HG03575 (cell line): Measurements from ENCODE around the gene PACSIN1.

Experiments
- ATAC-seq: cut with Tn5 transposase; IDR thresholded peaks from one replicate; pipeline ENCODE4 v1.9.1; 2021; ENCODE audit not compliant: unreplicated experiment, insufficient number of reproducible peaks, low FRiP score; ENCODE audit errors: extremely low read depth

PACSIN1 gene

GRCh38 chr6:34553750-34554149 lies 87.9 kb downstream of the PACSIN1 start:
- ATAC-seq: no peak

GRCh38 chr6:34554291-34555006 lies 88.6 kb downstream of the PACSIN1 start:
- no peak for ATAC-seq

- ATAC-seq: no peak
Measured at GRCh38 chr6:34555007-34555322, 89.1 kb downstream of the PACSIN1 start.

- ATAC-seq: no peak
Measured at GRCh38 chr6:34555328-34555727, 89.5 kb downstream of the PACSIN1 start.

- ATAC-seq: no peak
Measured at GRCh38 chr6:34556031-34556471, 90.2 kb downstream of the PACSIN1 start, which contains the start of gene SPDEF. Gene SPDEF, minus strand, starts transcription at chr6:34556329. Its CDS starts 11,874 bp downstream, at chr6:34544455.

GRCh38 chr6:34556493-34556892 lies 90.6 kb downstream of the PACSIN1 start:
- ATAC-seq: no peak

GRCh38 chr6:34557228-34557627 lies 91.4 kb downstream of the PACSIN1 start:
- ATAC-seq: no peak

- no peak for ATAC-seq
Measured at GRCh38 chr6:34558172-34558714, 92.4 kb downstream of the PACSIN1 start.

- no peak for ATAC-seq
Measured at GRCh38 chr6:34559651-34560365, 93.9 kb downstream of the PACSIN1 start.

- no peak for ATAC-seq
Measured at GRCh38 chr6:34560366-34561226, 94.7 kb downstream of the PACSIN1 start.

GRCh38 chr6:34561227-34561530 lies 95.3 kb downstream of the PACSIN1 start:
- no peak for ATAC-seq

- no peak for ATAC-seq
Measured at GRCh38 chr6:34562350-34562749, 96.5 kb downstream of the PACSIN1 start.

GRCh38 chr6:34562861-34563512 lies 97.1 kb downstream of the PACSIN1 start:
- no peak for ATAC-seq

- ATAC-seq: no peak
Measured at GRCh38 chr6:34563513-34563870, 97.6 kb downstream of the PACSIN1 start.

- ATAC-seq: no peak
Measured at GRCh38 chr6:34564181-34564580, 98.3 kb downstream of the PACSIN1 start.

- ATAC-seq: no peak
Measured at GRCh38 chr6:34565722-34566137, 99.9 kb downstream of the PACSIN1 start.

- no peak for ATAC-seq
Measured at GRCh38 chr6:34566830-34567546, 101.1 kb downstream of the PACSIN1 start.

- ATAC-seq: no peak
Measured at GRCh38 chr6:34568341-34569201, 102.7 kb downstream of the PACSIN1 start.
